Naive B cell (primary cell): ENCODE results near the gene IGFALS. TPM values are rescaled to one million over a fixed set of nuclear protein-coding genes. Genes with fewer than 3 reads are reported as not detected.
A peak's percentile ranks its signal among the peaks of the same experiment; 100 is the strongest.

Source experiments
- ATAC-seq, 2 donors: fragments of 150-1000 bp; cut with Tn5 transposase; 2 replicates each; pipeline ENCODE4 v1.10.0; 2021; ENCODE audit warnings: low read depth in 2 of 2, mild to moderate bottlenecking in 2 of 2, moderate library complexity in 2 of 2
- DNase-seq: peaks from one replicate; pipeline ENCODE4 v3.0.0; 2022
- H3K27ac Mint-ChIP-seq, 6 donors: one replicate each; pipeline ENCODE4 v1.8.0; 2020 to 2022; ENCODE audit warnings: mild to moderate bottlenecking in 6 of 6, mixed read lengths in 6 of 6, moderate library complexity in 5 of 6, inconsistent platforms in 2 of 6
- H3K27me3 Mint-ChIP-seq, 3 donors: one replicate each; pipeline ENCODE4 v1.8.0; 2021 to 2022; ENCODE audit warnings: mixed read lengths in 3 of 3, mild to moderate bottlenecking in 1 of 3
- H3K36me3 Mint-ChIP-seq, 2 donors: one replicate each; pipeline ENCODE4 v1.8.0; 2020 to 2022; ENCODE audit warnings: mixed read lengths in 2 of 2, inconsistent platforms in 1 of 2, mild to moderate bottlenecking in 1 of 2
- H3K4me1 Mint-ChIP-seq, 3 donors: one replicate each; pipeline ENCODE4 v1.8.0; 2020 to 2022; ENCODE audit warnings: mixed read lengths in 3 of 3, inconsistent platforms in 1 of 3, mild to moderate bottlenecking in 1 of 3, moderate library complexity in 1 of 3
- H3K4me3 Mint-ChIP-seq, 8 donors: one replicate each; pipeline ENCODE4 v1.8.0; 2020 to 2022; ENCODE audit warnings: mild to moderate bottlenecking in 8 of 8, mixed read lengths in 8 of 8, moderate library complexity in 8 of 8, inconsistent platforms in 2 of 8
- H3K9me3 Mint-ChIP-seq, 7 donors: one replicate each; pipeline ENCODE4 v1.8.0; 2020 to 2022; ENCODE audit warnings: mixed read lengths in 7 of 7, mild to moderate bottlenecking in 5 of 7, inconsistent platforms in 2 of 7, moderate library complexity in 1 of 7
- polyA plus RNA-seq, 6 donors: library from polyadenylated mRNA; unstranded; fragments of 300-500 nt; fragmentation: Illumina TruSeq; gene quantifications; one replicate each; pipeline ENCODE4 v1.2.3, GENCODE V29; 2021; ENCODE audit warnings: low read depth in 6 of 6

The IGFALS gene
- polyA plus RNA-seq, 6 donors from 2014 or later: 0.13 TPM; not detected in 5

DNA sequence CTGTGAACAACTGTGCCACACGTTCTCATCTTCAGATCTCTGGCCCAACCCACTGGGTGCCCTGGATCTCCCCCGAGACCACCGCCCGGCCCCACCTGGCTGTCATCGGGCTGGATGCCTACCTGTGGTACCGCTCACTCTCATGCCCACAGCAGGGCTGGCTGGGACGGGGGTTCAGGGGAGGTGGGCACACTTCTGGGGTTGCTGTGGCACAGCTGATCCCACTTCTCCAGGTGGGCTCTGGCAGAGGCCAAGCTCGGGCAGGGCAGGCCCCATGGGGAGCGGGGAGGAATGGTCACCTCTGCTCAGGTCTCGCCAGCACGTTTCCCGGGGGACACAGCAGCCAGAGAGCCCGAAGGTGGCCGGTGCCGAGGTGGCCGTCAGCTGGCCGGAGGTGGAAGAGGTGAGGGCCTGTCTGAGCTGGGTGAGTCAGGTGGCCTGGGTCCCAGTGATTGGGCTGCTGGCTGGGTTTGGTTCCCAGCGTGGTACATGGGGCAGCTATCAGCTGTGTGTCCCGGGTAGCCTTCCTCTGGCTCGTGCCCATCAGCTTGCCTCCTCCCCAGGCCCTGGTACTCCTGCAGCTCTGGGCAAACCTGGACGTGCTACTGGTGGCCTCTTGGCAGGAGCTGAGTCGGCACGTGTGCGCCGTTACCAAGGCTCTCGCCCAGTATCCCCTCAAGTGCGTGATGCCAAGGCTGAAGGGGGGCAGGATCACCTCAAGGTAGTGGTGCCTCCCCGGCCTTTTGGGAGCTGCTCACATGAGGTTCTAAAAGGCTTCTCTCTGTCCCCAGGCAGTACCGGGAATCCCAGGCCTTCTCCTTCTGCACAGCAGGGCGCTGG, 18.3 kb downstream of the IGFALS start:
- H3K27me3 Mint-ChIP-seq: no peaks in the 10 kb centered on the region
- no peaks in the 10 kb centered on the region for H3K36me3 Mint-ChIP-seq
- peaks cover 16 to 22% (median 20%) of the 10 kb centered on the region in 3 donors for H3K4me1 Mint-ChIP-seq
- H3K27ac Mint-ChIP-seq: peak overlapping the region in 1 of 6 donors; percentile 36
- ATAC-seq: no peak
- no peaks in the 10 kb centered on the region for H3K9me3 Mint-ChIP-seq
- peak overlapping the region in 4 of 8 donors; percentile 19 to 76 (median 40) for H3K4me3 Mint-ChIP-seq
- no peak for DNase-seq

DNA sequence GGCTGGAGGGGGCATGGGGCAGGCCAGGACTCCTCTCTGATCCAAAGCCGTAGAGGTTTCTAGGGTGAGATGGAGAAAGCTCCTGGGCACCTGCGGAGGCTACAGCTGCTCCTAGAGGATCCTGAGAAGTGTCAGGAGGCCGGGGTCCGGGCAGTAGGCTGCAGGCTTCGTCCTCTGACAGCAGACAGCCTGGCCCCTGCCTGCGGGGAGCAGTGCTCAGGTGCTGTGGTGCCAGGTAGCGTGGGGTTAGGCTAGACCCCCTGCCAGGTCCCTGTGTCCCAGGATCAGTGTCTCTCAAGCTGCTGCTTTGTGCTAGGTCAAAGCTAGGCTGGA, 19.1 kb downstream of the IGFALS start:
- no peak for ATAC-seq
- no peaks in the 10 kb centered on the region for H3K27me3 Mint-ChIP-seq
- H3K36me3 Mint-ChIP-seq: no peaks in the 10 kb centered on the region
- H3K4me3 Mint-ChIP-seq: peak overlapping the region in 5 of 8 donors; percentile 90 to 97 (median 93)
- H3K9me3 Mint-ChIP-seq: no peaks in the 10 kb centered on the region
- H3K27ac Mint-ChIP-seq: no peak overlapping the region
- no peak for DNase-seq
- H3K4me1 Mint-ChIP-seq: peaks cover 19 to 26% (median 23%) of the 10 kb centered on the region in 3 donors

DNA sequence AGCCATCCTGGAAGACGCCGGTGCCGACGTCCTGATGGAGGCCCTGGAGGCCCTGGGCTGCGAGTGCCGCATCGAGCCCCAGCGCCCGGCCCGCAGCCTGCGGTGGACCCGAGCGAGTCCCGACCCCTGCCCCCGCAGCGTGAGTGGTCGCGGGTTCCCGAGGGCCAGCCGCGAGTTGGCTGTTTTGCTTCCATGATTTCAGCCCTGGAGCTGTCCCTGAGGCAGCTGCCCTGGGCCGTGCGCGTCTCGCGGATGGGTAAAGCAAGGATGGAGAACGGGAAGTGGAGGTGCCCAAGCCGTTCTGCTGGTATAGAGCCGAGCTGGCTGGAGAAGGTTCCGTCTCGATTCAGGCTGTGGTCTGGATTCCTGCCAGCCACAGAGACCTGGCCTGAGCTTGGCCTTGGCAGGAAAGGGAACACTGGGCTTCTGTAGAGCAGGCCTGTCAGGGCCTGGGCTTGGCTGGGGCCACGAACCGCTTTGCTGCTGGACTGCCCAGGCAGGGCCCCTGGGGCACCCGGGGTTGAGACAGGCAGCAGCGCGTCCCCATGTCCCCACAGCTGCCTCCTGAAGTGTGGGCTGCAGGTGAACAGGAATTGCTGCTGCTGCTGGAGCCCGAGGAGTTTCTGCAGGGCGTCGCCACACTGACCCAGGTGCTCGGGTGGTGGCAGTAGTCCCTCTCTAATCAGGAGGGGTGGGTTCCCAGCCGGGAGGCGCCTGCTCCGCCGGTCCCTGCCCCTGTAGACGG, 19.6 kb downstream of the IGFALS start:
- Mint-ChIP-seq H3K4me1 (peaks cover 17 to 22% (median 21%) of the 10 kb centered on the region in 3 donors), H3K9me3 (no peaks in the 10 kb centered on the region), H3K27me3 (no peaks in the 10 kb centered on the region), H3K27ac (peak overlapping the region in 2 of 6 donors; percentile 43 to 70), H3K4me3 (peak overlapping the region; percentile 72 to 97 (median 92)), H3K36me3 (no peaks in the 10 kb centered on the region)
- peak; percentile 13 to 17 for ATAC-seq
- DNase-seq: no peak

DNA sequence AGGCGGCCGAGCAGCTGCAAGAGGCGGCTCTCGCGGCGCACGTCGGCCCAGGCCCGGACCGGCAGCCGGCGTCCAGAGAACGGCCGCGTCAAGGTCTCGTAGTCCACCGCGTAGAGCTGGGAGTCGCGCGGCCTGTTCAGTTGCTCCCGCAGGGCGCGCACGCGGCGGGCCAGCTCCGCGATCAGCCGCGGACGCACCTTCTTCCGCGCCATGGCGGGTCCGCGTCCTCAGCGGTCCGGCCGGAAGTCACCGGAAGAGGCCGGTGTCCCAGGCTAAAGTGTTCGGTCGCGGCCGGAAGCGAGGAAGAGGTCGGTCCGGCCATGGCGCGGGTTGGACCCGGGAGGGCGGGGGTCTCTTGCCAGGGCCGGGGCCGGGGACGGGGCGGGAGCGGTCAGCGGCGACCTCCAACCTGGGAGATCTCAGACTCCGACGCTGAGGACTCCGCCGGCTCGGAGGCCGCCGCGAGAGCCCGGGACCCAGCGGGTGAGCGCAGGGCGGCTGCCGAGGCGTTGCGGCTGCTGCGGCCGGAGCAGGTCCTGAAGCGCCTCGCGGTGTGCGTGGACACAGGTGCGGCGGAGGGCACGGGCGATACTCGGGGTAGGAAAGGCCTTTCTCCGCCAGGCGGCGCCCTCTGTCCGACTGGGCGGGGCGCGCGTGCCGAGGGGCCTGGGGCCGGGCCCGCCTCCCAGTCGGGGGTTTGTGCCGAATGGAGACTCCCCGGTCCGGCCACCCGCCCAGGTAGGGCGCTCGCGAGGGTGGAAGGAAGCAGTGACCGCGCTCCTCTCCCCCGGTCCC, 20.4 kb downstream of the IGFALS start, which contains the start of gene MRPS34:
TSS of gene MRPS34 (minus strand) at position 227 of the 795 bp plus-strand sequence. CDS start at position 212, 15 bp downstream.
- no peaks in the 10 kb centered on the region for H3K9me3 Mint-ChIP-seq
- H3K27ac Mint-ChIP-seq: peak within 1 kb of the TSS; percentile 80 to 98 (median 92)
- no peaks in the 10 kb centered on the region for H3K27me3 Mint-ChIP-seq
- ATAC-seq (peak; percentile 62 to 66), DNase-seq (peak; percentile 74)
- H3K4me1 Mint-ChIP-seq: peaks cover 21 to 22% (median 21%) of the 10 kb centered on the region in 3 donors
- no peaks in the 10 kb centered on the region for H3K36me3 Mint-ChIP-seq
- H3K4me3 Mint-ChIP-seq: peak within 1 kb of the TSS; percentile 92 to 97 (median 94)

DNA sequence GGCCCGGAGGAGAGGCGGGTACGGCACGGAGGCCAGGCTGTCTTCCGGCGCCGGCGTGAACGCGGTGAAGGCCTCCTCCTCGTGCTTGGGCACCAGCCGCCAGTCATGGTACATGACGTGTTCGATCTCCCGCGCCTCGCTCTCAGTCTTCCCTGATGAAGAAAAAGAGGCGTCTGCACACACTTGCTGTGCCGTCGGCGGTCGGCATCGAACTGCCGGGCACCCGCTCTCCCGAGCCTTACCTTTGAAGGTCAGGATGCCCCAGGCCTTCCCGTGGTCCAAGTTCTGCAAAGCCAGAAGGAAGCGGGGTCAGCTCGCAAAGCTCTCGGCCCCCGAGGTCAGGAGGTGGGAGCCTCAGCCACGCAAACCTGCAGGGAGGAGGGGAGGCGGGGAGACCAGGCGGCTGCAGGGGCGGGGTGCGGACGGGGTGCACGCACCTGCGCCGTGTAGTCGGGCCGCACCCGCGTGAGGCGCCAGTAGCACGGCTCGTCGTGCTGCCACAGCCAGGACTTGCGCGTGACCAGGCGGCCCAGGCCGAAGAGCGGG, 21.1 kb downstream of the IGFALS start, which contains the start of gene EME2:
TSS of gene EME2 (plus strand) at position 449 of the 546 bp plus-strand sequence. CDS start 418 bp downstream, outside the sequence.
- H3K4me3 Mint-ChIP-seq: peak within 1 kb of the TSS; percentile 92 to 97 (median 94)
- no peaks in the 10 kb centered on the region for H3K36me3 Mint-ChIP-seq
- ATAC-seq (peak; percentile 6 to 21), DNase-seq (peak; percentile 10)
- peak within 1 kb of the TSS; percentile 80 to 98 (median 92) for H3K27ac Mint-ChIP-seq
- H3K4me1 Mint-ChIP-seq: peaks cover 21 to 22% (median 21%) of the 10 kb centered on the region in 3 donors
- H3K9me3 Mint-ChIP-seq: no peaks in the 10 kb centered on the region
- no peaks in the 10 kb centered on the region for H3K27me3 Mint-ChIP-seq

DNA sequence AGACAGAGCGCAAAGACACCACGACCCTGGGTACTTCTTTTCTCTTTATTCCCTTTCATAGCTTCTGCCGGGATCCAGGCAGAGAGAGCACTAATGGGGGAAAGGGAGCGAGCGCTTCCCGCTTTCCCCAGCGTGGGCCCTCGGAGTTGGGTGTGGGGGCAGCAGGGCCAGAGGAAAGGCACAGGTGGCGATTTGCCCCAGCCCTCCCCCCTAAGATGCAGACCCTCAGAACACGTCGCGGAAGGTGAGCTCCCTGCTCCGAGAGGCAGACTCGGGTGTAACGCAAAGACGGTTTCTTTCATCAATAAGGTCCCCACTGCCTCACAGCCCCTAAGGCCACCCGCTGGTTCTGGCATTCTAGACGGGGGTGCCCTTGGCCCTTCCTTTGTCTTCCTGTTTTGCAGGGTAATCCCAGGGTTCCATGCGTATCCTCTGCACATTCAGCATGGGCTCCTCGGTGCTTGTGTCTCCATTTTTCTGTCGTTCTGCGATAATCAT, 21.6 kb downstream of the IGFALS start:
- no peak for DNase-seq
- H3K9me3 Mint-ChIP-seq: no peaks in the 10 kb centered on the region
- no peaks in the 10 kb centered on the region for H3K27me3 Mint-ChIP-seq
- peaks cover 21 to 22% (median 21%) of the 10 kb centered on the region in 3 donors for H3K4me1 Mint-ChIP-seq
- no peaks in the 10 kb centered on the region for H3K36me3 Mint-ChIP-seq
- ATAC-seq: no peak
- H3K27ac Mint-ChIP-seq: peak overlapping the region; percentile 60 to 98 (median 92)
- H3K4me3 Mint-ChIP-seq: peak overlapping the region; percentile 92 to 97 (median 94)

DNA sequence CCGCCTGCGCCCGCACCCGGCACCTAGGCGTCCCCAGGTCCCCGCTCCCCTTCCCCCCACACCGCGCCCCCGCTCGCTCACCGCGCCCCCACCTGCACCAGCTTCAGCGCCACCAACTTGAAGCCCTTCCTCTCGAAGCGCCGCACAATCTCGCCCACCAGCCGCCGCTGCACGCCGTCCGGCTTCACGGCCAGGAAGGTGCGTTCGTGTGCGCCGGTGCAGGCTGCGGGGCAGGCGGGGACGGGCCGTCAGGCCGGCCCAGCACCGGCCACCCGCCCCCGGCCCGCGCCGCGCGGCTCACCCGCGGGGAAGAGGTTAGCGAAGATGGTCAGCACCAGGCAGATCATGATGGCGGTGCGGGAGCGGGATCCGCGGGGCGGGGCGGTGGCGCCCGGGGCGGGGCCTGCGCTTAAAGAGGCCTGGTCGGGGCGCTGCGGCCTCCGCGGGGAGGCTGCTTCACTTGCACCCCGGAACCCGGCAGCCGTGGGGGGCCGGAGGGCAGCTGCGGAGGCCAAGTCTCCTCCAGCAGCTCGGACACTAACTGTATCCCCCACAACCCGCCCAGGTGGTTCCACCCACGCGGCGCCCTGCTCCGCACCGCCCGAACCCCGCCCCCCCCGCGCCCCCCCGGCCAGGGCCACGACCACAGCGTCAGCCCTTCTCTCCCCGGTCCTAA, 22.2 kb downstream of the IGFALS start, which contains the start of gene NME3:
TSS of gene NME3 (minus strand) at position 356 of the 676 bp plus-strand sequence. CDS start at position 347, 9 bp downstream.
- ATAC-seq (peak; percentile 45), DNase-seq (peak; percentile 65)
- peaks cover 21 to 22% (median 21%) of the 10 kb centered on the region in 3 donors for H3K4me1 Mint-ChIP-seq
- no peaks in the 10 kb centered on the region for H3K27me3 Mint-ChIP-seq
- H3K4me3 Mint-ChIP-seq: peak within 1 kb of the TSS; percentile 92 to 97 (median 94)
- H3K36me3 Mint-ChIP-seq: no peaks in the 10 kb centered on the region
- no peaks in the 10 kb centered on the region for H3K9me3 Mint-ChIP-seq
- H3K27ac Mint-ChIP-seq: peak within 1 kb of the TSS; percentile 60 to 98 (median 92)

DNA sequence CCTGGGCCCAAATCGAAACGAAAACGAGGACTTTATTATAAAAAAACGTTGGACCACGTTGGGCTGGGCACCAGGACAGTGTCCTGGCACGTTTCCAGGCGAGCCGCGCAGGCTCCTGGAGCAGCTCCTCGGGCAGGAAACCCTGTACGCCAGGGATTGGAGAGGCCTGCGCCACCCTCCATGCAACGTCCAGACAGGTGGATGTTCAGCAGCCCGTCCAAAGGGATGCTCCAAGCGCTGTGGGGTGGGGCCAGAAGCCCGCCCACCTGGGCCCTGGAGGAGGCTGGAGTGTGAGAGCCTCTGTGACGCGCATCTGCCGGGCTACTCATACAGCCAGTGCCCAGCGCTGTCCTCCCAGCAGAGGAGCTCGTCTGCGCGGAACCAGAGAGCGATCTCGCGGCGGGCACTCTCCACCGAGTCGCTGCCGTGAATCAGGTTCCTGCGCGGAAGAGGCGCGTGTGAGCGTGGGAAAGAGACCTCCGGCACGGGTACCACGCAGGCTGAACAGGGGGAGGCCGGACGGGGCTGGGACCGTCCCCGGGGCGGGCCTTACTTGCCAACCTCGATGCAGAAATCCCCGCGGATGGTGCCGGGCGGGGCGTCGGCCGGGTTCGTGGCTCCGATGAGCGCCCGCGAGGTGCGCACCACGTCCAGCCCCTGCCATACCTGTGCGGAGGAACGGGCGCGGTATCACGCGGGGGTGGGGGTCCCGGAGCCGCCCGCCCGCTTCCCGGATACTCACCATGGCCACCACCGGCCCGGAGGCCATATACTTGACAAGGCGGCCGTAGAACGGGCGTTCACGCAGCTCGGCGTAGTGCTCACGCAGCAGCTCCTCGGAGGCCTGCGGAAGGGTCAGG, 22.9 kb downstream of the IGFALS start:
- H3K27me3 Mint-ChIP-seq: no peaks in the 10 kb centered on the region
- peak overlapping the region in 5 of 6 donors; percentile 19 to 91 (median 66) for H3K27ac Mint-ChIP-seq
- peaks cover 21 to 22% (median 21%) of the 10 kb centered on the region in 3 donors for H3K4me1 Mint-ChIP-seq
- H3K4me3 Mint-ChIP-seq: peak overlapping the region; percentile 57 to 97 (median 83)
- H3K9me3 Mint-ChIP-seq: no peaks in the 10 kb centered on the region
- DNase-seq (peak; percentile 47), ATAC-seq (peak; percentile 43 to 54)
- H3K36me3 Mint-ChIP-seq: no peaks in the 10 kb centered on the region

DNA sequence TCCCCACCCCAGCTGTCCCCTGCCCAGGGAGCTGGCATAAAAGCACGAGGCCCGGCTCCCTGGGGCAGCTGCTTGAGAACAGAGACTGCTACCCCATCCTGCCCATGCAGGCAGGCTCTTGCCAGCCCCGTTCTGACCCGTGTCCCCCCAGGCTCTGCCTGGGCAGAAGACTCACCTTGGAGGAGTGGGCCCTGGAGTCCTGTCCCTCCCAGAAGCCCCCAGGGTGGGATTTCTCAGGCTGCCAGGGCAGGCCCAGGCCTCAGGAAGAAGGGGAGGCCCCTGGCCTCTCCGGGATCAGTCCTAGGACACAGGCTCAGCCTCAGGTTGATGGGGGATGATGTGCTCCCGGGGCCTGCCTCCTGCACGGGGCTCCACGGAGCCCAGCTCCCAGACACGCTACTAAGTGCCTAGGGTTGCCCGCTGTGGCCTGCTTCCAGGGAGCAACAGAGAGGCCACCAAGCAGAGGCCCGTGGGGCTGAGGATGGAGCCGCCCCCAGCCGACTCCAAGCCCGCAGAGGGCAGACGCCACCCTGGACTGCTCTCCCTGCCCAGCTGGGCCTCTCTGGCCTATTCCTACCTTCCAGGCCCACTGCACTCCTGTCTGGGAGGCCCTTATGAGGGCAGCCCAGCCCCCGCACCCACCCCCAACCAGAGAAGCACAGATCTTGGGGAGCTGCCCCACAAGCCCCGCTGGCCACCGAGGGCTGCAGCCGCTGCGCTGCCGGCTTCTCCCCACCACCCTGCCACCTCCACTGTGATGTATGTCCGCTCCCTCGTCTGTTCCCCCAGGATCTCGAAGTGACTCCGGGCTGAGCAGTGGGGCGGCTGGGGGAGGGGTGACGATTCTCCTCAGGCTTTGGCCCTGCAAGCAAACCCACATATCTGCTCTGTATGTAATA, 23.9 kb downstream of the IGFALS start:
- Mint-ChIP-seq H3K4me3 (peak overlapping the region; percentile 12 to 97 (median 83)), H3K9me3 (no peaks in the 10 kb centered on the region), H3K27me3 (no peaks in the 10 kb centered on the region), H3K27ac (peak overlapping the region in 3 of 6 donors; percentile 66 to 91 (median 80)), H3K4me1 (peaks cover 17 to 22% (median 21%) of the 10 kb centered on the region in 3 donors), H3K36me3 (no peaks in the 10 kb centered on the region)
- no peak for ATAC-seq
- DNase-seq: no peak

DNA sequence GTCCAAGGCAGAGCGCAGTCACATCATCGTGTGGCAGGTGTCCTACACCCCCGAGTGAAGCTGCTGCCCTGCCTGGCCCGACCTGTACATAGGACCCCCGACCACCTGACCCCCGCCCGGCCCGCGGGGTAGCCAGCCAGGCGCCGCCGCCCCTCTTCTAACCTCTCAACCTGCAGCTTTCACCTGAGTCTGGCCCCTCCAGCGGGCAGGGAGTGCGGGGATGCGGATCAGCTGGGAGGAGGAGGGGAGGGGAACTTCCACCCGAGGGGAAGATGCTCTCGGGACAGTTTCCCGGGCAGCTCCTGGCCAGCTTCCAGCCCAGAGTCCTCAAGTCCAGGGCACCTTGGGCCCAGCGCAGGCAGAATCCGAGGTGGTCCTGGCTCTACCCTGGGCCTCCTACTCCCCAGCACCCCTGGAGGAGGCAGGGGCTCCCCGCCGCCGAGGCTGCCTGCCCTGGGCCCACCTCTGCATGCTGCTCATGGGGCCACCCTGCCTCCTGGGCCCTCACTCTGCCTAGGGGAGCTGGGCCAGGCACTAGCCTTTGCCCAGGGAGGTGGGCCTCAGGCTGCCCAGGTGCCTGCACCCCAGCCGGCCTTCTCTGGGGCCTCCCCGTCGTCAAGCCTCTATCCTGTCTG, 24.6 kb downstream of the IGFALS start:
- Mint-ChIP-seq H3K36me3 (no peaks in the 10 kb centered on the region), H3K9me3 (no peaks in the 10 kb centered on the region), H3K27ac (peak overlapping the region in 1 of 6 donors; percentile 91), H3K4me3 (peak overlapping the region in 4 of 8 donors; percentile 12 to 92 (median 45)), H3K4me1 (peaks cover 16 to 20% (median 18%) of the 10 kb centered on the region in 3 donors), H3K27me3 (no peaks in the 10 kb centered on the region)
- no peak for ATAC-seq
- DNase-seq: no peak
